NB4 (cell line): ENCODE results near the gene PARK7.
"Not testable (repeated sequence)": the region's sequence is repeated elsewhere in the genome, so short reads cannot be mapped to it uniquely, and the experiment has no call there.

Source experiments
- DNase-seq: peaks from one replicate; pipeline ENCODE4 v3.0.0; 2010; ENCODE audit warnings: low read depth
- H3K4me3 ChIP-seq: one replicate; pipeline ENCODE4 v1.5.1; 2011; ENCODE audit warnings: mild to moderate bottlenecking, low read depth, low read length, moderate library complexity
- MAX ChIP-seq: IDR thresholded peaks from 2 replicates; pipeline ENCODE4 v1.6.1; 2011; ENCODE audit warnings: low read depth, low read length
- MYC ChIP-seq: IDR thresholded peaks from 2 replicates; pipeline ENCODE4 v1.6.1; 2011; ENCODE audit warnings: low read depth, low read length
- POLR2A ChIP-seq: IDR thresholded peaks from 2 replicates; pipeline ENCODE4 v1.6.1; 2011; ENCODE audit warnings: mild to moderate bottlenecking; ENCODE audit not compliant: insufficient read length; ENCODE audit errors: extremely low read depth
- TF ChIP-seq, protein P1 (sequence below): IDR thresholded peaks from one replicate; pipeline ENCODE4 v1.5.1; 2012; ENCODE audit warnings: low read depth, low read length

Gene PARK7

DNA sequence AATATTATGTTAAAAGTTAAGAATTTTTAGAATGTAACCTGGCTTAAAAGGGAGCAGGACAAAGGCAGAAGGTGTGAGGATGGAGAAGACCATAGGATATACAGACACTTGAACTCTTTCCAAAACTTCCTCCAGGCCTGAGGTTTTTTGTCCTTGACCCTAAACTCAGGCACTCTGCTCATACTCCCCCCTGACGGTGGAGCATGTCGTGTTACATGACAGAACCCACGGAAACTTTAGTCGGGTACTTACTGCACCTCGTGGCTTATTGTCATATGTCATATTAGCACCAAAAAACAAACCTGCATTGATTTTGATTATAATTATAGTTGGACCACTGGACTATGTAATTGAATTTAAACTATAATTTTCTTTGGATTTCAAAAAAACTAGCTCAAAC, 41.6 kb upstream of the PARK7 start:
- no peak for DNase-seq
- TF ChIP-seq POLR2A (no peak), MYC (no peak), MAX (no peak)
- TF ChIP-seq, protein P1, sequence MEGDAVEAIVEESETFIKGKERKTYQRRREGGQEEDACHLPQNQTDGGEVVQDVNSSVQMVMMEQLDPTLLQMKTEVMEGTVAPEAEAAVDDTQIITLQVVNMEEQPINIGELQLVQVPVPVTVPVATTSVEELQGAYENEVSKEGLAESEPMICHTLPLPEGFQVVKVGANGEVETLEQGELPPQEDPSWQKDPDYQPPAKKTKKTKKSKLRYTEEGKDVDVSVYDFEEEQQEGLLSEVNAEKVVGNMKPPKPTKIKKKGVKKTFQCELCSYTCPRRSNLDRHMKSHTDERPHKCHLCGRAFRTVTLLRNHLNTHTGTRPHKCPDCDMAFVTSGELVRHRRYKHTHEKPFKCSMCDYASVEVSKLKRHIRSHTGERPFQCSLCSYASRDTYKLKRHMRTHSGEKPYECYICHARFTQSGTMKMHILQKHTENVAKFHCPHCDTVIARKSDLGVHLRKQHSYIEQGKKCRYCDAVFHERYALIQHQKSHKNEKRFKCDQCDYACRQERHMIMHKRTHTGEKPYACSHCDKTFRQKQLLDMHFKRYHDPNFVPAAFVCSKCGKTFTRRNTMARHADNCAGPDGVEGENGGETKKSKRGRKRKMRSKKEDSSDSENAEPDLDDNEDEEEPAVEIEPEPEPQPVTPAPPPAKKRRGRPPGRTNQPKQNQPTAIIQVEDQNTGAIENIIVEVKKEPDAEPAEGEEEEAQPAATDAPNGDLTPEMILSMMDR: no peak
- no peak overlapping the region for H3K4me3 ChIP-seq

- no peak for TF ChIP-seq MYC
- no peak for TF ChIP-seq MAX
- TF ChIP-seq, protein P1: no peak
- no peak for TF ChIP-seq POLR2A
- no peak for DNase-seq
These were observed 39.7 kb upstream of the PARK7 start for GRCh38 chr1:7921796-7922195.

DNA sequence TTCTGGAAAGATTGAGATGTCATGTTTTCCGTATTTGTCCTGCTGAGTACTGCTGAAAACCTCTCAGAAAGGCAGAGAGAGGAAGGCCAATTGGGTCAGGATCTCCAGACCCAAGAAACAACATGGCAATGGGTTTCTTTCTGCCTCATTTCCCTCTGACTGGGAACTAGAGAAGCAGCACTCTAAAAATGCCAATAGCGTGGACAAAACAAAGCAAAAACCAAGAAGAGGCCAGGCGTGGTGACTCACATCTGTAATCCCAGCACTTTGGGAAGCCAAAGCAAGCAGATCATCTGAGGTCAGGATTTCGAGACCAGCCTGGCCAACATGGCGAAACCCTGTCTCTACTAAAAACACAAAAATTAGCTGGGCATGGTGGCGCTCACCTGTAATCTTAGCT, 39.2 kb upstream of the PARK7 start:
- no peak for TF ChIP-seq MAX
- TF ChIP-seq, protein P1: no peak
- DNase-seq: no peak

More at GRCh38 chr1:7921796-7922195, 39.7 kb upstream of the PARK7 start:
- H3K4me3 ChIP-seq: no peak overlapping the region

DNA sequence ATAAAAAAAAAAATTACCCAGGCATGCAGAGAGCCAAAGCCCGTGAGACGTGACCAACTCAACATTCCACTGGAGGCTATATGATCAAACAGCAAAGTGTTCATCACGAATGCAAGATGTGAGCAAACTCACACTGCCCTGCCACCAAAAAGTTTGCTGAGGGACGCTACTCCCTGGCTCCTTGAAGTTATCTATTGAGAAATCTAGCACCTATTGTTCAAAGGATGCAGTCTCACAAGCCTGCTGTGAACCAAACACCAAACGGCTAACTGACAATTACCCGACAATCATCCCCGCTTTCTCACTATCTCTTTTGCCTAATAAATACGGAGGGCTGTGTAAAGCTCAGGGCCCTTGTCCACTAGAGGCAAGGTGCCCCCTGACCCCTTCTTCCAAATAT, 34.5 kb upstream of the PARK7 start:
- H3K4me3 ChIP-seq, DNase-seq: not testable (repeated sequence)

More for the DNA sequence above, 39.2 kb upstream of the PARK7 start:
- no peak overlapping the region for H3K4me3 ChIP-seq

DNA sequence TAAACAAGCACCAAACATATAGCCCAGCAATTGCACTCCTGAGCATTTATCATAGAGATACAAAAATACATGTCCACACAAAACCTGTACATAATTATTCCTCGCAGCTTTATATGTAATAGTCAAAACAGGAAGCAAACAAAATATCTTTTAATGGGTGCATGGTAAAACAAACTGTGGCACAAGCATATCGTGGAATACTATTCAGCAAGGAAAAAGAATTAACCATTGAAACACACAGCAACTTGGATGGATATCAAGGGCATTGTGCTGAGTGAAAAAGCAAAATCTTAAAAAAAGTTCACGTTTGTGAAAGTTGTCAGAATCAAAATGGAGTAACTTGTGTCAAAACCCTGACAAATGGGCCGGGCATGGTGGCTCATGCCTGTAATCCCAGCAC, 33.3 kb upstream of the PARK7 start:
- H3K4me3 ChIP-seq: no peak overlapping the region
- TF ChIP-seq, protein P1: no peak
- TF ChIP-seq MAX (no peak), MYC (no peak), POLR2A (no peak)
- no peak for DNase-seq

GRCh38 chr1:7929637-7930036, 31.9 kb upstream of the PARK7 start:
- no peak for DNase-seq
- no peak overlapping the region for H3K4me3 ChIP-seq
- TF ChIP-seq, protein P1: no peak
- no peak for TF ChIP-seq POLR2A
- no peak for TF ChIP-seq MAX
- no peak for TF ChIP-seq MYC
